Astrocyte of the cerebellum (primary cell): ENCODE measurements around the gene RFK.

Experiments used
- DNase-seq: peaks from one replicate; pipeline ENCODE4 v3.0.0-alpha.2; 2011; ENCODE audit warnings: low read depth
- H3K4me3 ChIP-seq: 2 replicates; pipeline ENCODE4 v1.5.1; 2011; ENCODE audit warnings: mild to moderate bottlenecking, low read depth, low read length, moderate library complexity
- in situ Hi-C: cut with HindIII; loops from 2 replicates; pipeline ENCODE4 v1.10.0; 2017; ENCODE audit warnings: low sequenced_read_pairs
- TF ChIP-seq, protein P1 (sequence below): IDR thresholded peaks from 2 replicates; pipeline ENCODE4 v1.5.1; 2012; ENCODE audit warnings: low read length, low read depth, moderate library complexity, mild to moderate bottlenecking; ENCODE audit errors: missing control alignments

Gene RFK

DNA sequence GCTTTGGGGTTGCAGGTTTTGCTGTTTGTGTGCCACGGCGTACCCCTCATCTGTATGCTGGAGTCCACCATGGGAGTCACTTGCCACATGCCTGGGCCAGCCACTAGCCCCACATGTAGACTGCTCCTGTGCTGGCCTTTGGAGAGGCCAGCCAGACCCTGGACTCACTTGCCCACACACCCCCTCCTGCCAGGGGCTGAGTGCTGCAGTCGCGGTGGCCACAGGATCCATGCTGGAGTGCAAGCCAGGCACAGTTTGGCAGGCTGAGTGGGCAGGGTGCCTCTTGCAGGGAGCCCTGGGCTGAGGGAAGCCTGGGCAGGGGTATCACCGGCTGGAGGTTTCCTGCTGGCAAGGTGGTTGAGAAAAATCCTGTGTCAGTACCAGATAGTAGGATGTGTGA, 39.2 kb upstream of the RFK start:
- H3K4me3 ChIP-seq = no peak overlapping the region
- in situ Hi-C loops = no loop called here
- TF ChIP-seq, protein P1, sequence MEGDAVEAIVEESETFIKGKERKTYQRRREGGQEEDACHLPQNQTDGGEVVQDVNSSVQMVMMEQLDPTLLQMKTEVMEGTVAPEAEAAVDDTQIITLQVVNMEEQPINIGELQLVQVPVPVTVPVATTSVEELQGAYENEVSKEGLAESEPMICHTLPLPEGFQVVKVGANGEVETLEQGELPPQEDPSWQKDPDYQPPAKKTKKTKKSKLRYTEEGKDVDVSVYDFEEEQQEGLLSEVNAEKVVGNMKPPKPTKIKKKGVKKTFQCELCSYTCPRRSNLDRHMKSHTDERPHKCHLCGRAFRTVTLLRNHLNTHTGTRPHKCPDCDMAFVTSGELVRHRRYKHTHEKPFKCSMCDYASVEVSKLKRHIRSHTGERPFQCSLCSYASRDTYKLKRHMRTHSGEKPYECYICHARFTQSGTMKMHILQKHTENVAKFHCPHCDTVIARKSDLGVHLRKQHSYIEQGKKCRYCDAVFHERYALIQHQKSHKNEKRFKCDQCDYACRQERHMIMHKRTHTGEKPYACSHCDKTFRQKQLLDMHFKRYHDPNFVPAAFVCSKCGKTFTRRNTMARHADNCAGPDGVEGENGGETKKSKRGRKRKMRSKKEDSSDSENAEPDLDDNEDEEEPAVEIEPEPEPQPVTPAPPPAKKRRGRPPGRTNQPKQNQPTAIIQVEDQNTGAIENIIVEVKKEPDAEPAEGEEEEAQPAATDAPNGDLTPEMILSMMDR = peak; percentile 5
- no peak for DNase-seq

DNA sequence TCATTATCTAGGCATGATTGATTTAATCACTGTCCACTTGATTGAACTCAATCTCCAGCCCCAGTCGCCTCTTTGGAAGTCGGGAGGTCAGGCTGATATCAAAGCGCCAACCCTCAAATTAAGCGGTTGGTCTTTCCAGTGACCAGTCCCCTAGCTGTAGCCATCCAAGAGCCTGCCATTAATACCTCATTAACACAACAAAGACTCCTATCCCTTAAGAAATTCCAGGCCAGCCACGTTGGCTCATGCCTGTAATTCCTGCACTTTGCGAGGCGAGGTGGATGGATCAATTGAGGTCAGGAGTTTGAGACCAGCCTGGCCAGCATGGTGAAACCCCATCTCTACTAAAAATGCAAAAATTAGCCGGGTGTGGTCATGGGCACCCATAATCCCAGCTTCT, 37.4 kb upstream of the RFK start:
- H3K4me3 ChIP-seq = no peak overlapping the region
- in situ Hi-C loops = no loop called here
- TF ChIP-seq, protein P1 = no peak
- no peak for DNase-seq

DNA sequence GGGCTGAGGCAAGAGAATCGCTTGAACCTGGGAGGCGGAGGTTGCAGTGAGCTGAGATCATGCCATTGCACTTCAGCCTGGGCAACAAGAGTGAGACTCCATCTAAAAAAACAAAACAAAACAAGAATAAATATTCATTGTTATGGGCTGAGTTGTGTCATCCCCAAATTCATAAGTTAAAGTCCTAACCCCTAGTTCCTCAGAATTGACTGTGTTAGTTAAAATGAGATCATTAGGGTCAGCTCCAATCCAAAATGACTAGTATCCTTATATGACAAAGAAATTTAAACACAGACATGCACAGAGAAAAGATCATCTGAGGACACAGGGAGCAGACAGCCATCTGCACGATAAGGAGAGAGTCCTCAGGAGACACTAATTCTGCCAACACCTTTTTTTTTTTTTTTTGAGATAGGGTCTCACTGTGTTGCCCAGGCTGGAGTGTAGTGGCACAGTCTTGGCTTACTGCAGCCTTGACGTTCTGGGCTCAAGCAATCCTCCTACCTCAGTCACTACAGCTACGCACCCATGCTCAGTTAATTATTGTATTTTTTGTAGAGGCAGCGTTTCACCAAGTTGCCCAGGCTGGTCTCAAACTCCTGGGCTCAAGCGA, 32.7 kb upstream of the RFK start:
- TF ChIP-seq, protein P1 = no peak
- DNase-seq = no peak
- in situ Hi-C loops = no loop called here
- no peak overlapping the region for H3K4me3 ChIP-seq

DNA sequence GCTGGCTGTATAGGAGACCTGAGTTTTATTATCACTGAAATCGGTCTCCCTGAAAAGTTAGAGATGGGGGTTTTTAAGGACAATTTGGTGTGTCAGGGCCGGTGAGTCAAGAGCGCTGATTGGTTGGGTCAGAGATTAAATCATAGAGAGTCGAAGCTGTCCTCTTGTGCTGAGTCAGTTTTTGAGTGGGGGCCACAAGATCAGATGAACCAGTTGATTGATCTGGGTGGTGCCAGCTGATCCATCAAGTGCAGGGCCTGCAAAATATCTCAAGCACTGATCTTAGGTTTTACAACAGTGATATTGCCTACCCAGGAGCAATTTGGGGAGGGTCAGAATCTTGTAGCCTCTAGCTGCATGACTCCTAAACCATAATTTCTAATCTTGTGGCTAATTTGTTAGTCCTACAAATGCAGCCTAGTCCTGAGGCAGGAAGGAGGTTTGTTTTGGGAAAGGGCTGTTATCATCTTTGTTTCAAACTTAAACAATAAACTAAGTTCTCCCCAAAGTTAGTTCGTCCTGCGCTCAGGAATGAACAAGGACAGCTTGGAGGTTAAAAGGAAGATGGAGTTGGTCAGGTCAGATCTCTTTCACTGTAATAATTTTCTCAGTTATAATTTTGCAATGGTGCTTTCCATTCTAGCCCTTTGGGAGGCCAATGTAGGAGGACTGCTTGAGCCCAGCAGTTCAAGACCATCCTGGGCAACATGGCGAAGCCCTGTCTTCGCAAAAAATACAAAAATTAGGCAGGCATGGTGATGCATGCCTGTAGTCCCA, 31.6 kb upstream of the RFK start:
- TF ChIP-seq, protein P1 = no peak
- in situ Hi-C loops = no loop called here
- H3K4me3 ChIP-seq = no peak overlapping the region

DNA sequence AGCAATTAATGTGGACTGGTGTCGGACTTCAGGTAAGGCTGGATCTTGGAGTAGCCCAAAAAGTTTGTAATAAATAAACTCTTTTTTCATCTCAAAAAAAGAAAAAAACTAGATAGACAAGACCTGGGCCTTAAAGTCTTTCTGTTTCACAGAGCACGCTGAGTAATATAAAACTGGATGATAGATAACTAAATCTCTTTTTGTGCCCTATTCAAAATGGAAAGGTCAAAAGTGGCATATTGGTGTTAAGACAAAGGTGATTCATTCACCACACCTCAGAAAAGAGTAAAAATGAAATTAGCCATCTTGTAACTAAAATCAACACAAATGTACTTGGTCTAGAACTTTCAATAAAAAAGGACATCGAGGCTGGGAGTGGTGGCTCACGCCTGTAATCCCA, 30.3 kb upstream of the RFK start:
- no peak overlapping the region for H3K4me3 ChIP-seq
- in situ Hi-C loops = no loop called here
- DNase-seq = no peak
- TF ChIP-seq, protein P1 = no peak

More for the DNA sequence above, 31.6 kb upstream of the RFK start:
- no peak for DNase-seq

DNA sequence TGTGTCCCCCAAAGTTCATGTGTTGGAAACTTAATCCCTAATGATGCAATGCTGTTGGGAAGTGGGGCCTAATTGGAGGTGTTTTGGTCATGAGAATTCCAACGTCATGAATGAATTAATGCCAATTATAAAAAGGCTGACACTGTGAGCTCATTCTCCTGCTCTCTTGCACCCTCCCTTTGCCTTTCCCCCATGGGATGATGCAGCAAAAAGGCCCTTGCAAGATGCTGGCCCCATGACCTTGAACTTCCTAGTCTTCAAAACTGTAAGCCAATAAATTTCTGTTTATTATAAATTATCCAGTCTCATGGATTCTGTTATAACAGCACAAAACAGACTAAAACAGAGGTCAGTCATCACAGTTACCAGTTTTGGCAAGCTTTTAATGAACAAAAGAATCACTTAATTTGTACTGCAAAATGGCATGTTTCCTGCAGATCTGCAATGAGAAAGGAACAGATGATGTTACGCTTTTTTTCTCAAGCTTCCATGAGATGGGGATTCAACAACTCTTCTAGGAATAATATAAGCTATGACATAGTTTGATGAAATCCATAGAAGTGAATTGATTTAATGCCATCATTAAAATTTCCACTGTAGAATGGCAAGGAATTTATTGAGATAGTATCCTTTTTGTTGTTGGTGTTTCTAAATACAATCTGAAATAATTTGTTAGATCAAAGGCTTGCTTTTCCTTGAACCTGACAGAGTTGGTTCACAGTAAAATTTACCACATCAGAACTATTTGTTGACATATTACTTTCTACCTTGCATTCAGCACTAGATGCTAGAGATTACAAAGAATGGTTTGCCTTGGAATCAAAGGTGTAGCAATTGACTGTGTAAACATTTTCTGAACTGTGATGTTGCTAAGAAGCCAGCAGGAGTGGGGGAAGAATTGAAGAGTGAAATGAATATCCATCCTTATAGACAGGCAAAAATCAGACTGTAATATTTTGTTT, 29.3 kb upstream of the RFK start:
- in situ Hi-C loops = no loop called here
- TF ChIP-seq, protein P1 = no peak
- DNase-seq = no peak
- no peak overlapping the region for H3K4me3 ChIP-seq
